Skin epidermis (tissue), 12 donors: ENCODE measurements around the gene STAT1.

Experiments
- H3K27ac ChIP-seq, 21 experiments: fragments of 200-600 bp; sonication (generic) in 11 of 21; one replicate each; pipeline ENCODE4 v1.5.0; 2020; ENCODE audit warnings: mild to moderate bottlenecking in 3 of 21, inconsistent platforms in 2 of 21, moderate library complexity in 2 of 21
- H3K4me3 ChIP-seq, 7 experiments: fragments of 200-600 bp; sonication (generic) in 2 of 7; one replicate each; pipeline ENCODE4 v1.5.0; 2020; ENCODE audit warnings: inconsistent platforms in 2 of 7, mild to moderate bottlenecking in 2 of 7, moderate library complexity in 1 of 7

Gene STAT1

DNA sequence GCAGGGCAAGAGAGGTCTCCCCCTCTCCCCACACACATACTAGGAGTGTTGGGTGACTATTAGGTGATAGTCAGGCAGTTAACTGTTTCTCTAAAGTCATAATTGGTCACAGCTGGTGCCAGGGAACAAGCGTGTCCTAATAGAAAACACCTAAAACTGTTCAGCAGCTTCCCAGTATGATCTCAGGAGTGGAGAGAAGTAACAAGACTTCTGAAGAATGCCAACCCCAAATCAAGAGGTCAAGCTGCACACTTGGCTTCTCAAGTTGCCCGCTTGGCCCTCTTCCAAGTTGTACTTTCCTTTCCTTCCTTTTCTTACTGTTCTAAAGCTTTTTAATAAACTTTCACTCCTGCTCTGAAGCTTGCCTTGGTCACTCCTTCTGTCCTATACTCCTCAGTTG, 22.4 kb upstream of the STAT1 start:
- Histone ChIP-seq H3K4me3 (no peak overlapping the region), H3K27ac (no peak overlapping the region)

- Histone ChIP-seq H3K27ac (no peak overlapping the region), H3K4me3 (no peak overlapping the region)
Observed at GRCh38 chr2:191032588-191033429, 18.8 kb upstream of the STAT1 start.

GRCh38 chr2:191031256-191031655, 17.3 kb upstream of the STAT1 start:
- H3K4me3 ChIP-seq = no peak overlapping the region
- H3K27ac ChIP-seq = no peak overlapping the region

DNA sequence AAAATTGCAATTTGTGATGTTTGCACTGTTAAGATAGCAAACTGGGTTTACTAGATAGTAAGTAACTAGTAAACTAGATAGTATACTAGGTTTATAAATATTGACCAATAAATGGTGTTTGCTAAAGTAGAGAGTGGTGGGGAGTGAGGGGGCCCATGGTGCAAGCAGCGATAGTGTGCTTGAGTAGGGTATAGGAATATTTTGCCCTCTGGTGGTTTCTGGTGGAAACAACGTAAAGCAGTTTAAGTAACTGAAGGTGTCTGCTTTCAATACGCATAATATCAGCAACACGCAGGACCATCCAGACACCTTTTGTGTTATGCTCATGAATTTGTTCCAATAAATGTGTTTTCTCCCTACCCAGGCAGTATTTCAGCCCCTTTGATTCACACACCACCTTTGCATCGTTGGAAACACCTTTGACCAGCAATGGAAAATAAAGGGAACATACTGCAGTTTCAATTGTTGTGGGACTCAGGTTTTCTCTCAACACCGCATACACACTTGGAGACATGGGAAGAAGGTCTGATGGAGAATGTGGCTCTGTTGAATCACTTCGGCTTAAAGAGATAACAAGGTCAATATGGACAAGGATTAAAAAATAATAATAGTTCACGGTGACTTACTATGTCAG, 16.7 kb upstream of the STAT1 start:
- Histone ChIP-seq H3K27ac (peak overlapping the region in 1 of 21 experiments; percentile 1), H3K4me3 (no peak overlapping the region)

DNA sequence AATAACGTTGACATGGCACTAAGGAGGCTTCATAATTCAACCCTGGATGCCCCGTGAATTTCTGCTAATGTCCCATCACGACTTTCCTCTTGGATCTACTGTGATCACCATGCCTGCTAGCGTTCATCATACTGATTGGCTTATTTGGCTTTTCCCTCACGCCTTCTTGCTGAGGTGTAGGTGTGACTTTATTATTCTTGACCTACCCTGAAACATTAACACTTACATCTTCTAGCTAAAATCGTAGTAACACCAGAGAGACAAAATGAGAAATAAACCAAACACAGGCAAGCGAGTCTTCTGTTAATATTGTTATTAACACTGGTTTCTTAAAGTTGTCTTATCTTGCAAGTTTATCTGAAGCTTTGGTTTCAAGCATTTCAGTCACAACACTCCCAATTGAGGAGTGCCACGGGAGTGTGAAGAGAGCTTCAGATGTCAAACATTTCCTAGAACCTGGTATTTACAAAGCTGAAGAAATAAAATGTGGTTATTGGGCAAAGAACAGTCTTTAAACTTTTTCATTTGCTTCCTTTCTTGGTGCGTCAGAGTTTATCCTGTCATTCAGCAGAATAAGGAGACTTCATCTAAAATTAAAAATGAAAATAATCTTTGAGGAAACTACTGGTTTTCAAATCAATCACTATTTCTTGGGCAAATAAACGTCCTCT, 15.4 kb upstream of the STAT1 start:
- Histone ChIP-seq H3K27ac (peak overlapping the region in 1 of 21 experiments; percentile 1), H3K4me3 (no peak overlapping the region)

DNA sequence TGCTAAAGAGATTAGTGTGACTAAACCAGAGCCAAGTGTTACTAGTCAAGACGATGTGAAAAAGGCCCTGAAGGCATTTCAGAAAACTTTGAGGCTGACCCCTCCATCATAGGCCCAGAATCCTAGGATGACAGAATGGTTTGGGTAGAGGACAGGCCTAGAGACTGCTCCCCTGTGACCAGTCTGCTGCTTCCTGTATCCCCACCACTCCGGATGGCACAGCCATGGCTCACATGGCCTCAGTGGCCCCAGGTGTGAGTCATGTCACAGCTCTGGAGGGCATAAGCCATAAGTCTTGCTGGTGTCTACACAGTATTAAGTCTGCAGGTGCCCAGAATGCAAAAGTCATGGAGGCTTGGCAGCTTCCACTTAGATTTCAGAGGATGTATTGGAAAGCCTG, 12.4 kb upstream of the STAT1 start:
- no peak overlapping the region for H3K4me3 ChIP-seq
- H3K27ac ChIP-seq = no peak overlapping the region

DNA sequence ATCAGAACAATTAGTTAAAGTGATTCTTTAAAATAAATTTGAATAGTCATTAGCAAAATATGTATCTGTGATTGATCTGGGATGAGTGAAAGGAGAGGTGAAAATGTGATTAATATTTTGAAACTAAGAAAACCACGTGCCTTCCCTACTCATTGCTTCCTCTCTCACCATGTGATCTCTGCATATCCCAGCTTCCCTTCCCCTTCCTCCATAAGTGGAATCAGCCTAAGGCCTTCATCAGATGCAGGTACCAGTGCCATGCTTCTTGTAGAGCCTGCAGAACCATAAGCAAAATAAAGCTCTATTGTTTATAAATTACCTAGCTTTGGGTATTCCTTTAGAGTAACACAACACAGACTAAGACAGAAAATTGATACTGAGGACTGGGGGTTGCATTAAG, 11.2 kb upstream of the STAT1 start:
- Histone ChIP-seq H3K4me3 (no peak overlapping the region), H3K27ac (no peak overlapping the region)

- Histone ChIP-seq H3K27ac (peak overlapping the region in 4 of 21 experiments; percentile 11 to 99 (median 62)), H3K4me3 (no peak overlapping the region)
Observed at GRCh38 chr2:191023235-191023679, 9.3 kb upstream of the STAT1 start.

- H3K4me3 ChIP-seq = peak overlapping the region; percentile 32 to 59 (median 54)
- peak overlapping the region; percentile 16 to 99 (median 93) for H3K27ac ChIP-seq
Observed at GRCh38 chr2:191020742-191021381, 6.9 kb upstream of the STAT1 start.

DNA sequence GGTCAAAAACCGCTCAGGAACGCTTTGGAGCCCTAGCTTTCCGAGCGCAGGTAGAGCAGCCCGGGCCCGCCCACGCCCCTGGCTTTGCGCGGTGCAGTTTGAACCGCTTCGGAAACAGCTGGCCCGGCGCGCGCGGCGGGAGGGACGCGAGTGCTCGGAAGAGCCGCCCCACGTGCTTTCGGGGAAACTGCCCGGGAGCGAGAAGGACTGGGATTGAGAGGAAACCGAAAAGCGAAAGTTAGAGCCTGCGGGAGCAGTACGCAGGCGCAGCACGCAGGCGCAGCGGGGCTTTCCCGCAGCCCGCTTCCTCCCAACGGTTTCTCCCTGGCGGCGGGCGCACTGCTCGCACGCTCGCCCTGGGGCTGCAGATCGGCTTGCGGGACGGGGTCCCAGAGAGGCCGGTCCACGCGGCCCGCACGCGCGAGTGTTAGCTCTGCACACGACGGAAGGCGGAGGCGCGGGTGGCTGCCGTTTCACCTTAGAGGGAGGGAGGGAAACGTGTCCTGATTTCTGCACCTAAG, 6.3 kb upstream of the STAT1 start:
- peak overlapping the region; percentile 16 to 99 (median 93) for H3K27ac ChIP-seq
- H3K4me3 ChIP-seq = peak overlapping the region; percentile 32 to 59 (median 54)

- peak overlapping the region in 6 of 21 experiments; percentile 7 to 99 (median 96) for H3K27ac ChIP-seq
- no peak overlapping the region for H3K4me3 ChIP-seq
Observed at GRCh38 chr2:191019376-191019775, 5.4 kb upstream of the STAT1 start.

DNA sequence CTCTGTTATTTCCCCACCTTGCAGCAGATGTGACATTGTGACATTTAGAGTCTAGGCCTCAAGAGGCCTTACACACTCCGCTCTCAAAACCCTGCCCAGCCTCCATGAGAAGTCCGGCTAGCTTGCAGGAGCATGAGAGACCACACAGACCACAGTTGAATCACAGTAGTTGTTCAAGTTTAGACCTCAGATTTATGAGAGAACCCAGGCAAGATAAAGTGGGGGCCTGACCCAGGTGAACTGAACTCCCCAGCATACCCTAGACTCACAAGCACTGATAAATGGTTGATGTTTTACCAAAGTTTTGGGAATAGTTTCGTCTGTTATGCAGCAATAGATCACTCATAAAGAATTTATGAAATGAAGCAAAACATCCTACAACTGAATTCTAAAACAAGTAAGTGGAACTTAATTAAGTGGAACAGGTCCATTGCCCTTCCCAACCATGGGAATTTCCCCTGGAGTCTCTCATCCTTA, 4.7 kb upstream of the STAT1 start:
- Histone ChIP-seq H3K4me3 (no peak overlapping the region), H3K27ac (peak overlapping the region in 6 of 21 experiments; percentile 7 to 99 (median 50))

GRCh38 chr2:191018048-191018447, 4.1 kb upstream of the STAT1 start:
- no peak overlapping the region for H3K4me3 ChIP-seq
- H3K27ac ChIP-seq = peak overlapping the region in 6 of 21 experiments; percentile 7 to 99 (median 50)

GRCh38 chr2:191015831-191016230, 1.9 kb upstream of the STAT1 start:
- H3K27ac ChIP-seq = peak overlapping the region in 4 of 21 experiments; percentile 90 to 99 (median 96)
- no peak overlapping the region for H3K4me3 ChIP-seq

GRCh38 chr2:191015239-191015638, 1.3 kb upstream of the STAT1 start:
- no peak overlapping the region for H3K4me3 ChIP-seq
- peak overlapping the region in 12 of 21 experiments; percentile 80 to 99 (median 95) for H3K27ac ChIP-seq

GRCh38 chr2:191014653-191015020, 666 bp upstream of the STAT1 start:
- Histone ChIP-seq H3K4me3 (peak overlapping the region; percentile 53 to 91 (median 81)), H3K27ac (peak overlapping the region; percentile 68 to 99 (median 92))

- Histone ChIP-seq H3K27ac (peak overlapping the region; percentile 68 to 99 (median 92)), H3K4me3 (peak overlapping the region; percentile 53 to 91 (median 81))
Observed at GRCh38 chr2:191013682-191013931, 364 bp downstream of the STAT1 start.

DNA sequence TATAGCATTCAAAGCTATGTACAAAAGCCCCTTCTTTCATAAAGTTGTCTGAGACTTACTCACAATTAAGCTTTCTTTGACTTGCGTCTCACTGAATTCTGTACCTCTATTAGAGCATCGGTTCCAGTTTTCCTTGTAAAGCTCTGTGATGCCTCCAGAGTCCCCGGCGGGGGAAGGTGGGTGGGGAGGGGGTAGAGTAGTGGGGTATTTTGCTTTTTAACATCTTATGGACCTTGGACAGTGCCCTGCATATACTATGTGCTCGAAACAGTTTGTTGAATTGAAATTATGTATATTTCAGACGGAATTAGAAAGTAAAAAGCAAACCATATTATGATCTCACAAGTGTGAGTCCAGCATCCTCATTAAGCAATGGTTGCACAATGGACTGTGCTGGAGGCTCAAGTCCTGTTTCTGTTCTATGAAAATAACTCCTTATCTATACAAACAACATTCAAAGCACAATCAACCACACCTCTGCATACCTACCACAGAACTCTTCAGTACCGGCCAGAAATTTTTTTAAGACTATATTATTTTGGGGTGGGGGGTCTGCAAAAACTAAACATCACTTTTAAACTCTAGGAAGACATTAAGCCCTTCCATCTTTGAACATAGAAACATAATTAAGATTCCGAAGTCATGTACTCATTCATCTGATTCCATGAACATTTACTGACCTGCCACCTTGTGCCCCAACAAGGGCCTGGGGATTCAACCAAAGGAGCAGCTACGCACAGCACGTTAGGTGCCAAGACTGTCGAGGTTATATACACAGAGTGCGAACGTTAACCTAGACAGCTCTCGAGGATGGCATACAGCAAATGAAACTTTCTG, 908 bp downstream of the STAT1 start:
- Histone ChIP-seq H3K4me3 (peak overlapping the region; percentile 53 to 91 (median 81)), H3K27ac (peak overlapping the region; percentile 68 to 99 (median 92))

- Histone ChIP-seq H3K27ac (peak overlapping the region in 13 of 21 experiments; percentile 13 to 99 (median 92)), H3K4me3 (peak overlapping the region; percentile 53 to 91 (median 81))
Observed at GRCh38 chr2:191012346-191012745, 1.6 kb downstream of the STAT1 start.
